Activated CD4-positive, alpha-beta T cell treated with anti-CD3 and anti-CD28 coated beads, Interleukin-2, Interleukin-4, amounts not matched to agents 100 ng/mL and 50 ng/mL, durations not matched to agents 16 hours and 8 hours (primary cell): ENCODE data around the gene EPHA6.

Source experiments
- DNase-seq: peaks from one replicate; pipeline ENCODE4 v3.0.0-alpha.2; 2020; ENCODE audit warnings: low spot score

EPHA6 gene

GRCh38 chr3:96813820-96814650, at the start of gene EPHA6:
EPHA6 (plus strand) TSS chr3:96814594.
- peak; percentile 6 for DNase-seq

- DNase-seq, result no peak
Measured at GRCh38 chr3:96776818-96777217, 37.6 kb upstream of the EPHA6 start.

DNA sequence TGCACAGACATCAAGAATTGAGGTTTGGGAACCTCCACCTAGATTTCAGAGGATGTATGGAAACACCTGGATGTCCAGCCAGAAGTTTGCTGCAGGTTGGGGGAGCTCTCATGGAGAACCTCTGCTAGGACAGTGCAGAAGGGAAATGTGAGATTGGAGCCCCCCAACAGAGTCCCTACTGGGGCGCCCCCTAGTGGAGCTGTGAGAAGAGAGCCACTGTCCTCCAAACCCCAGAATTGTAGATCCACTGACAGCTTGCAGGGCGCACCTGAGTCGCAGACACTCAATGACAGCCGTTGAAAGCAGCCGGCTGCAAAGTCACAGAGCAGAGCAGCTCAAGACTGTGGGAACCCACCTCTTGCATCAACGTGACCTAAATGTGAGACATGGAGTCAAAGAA, 34.6 kb upstream of the EPHA6 start:
- no peak for DNase-seq

- DNase-seq, result no peak
Measured at GRCh38 chr3:96796101-96796500, 18.3 kb upstream of the EPHA6 start.

GRCh38 chr3:96803870-96804269, 10.5 kb upstream of the EPHA6 start:
- no peak for DNase-seq

GRCh38 chr3:96806341-96806740, 8.1 kb upstream of the EPHA6 start:
- DNase-seq, result no peak

DNA sequence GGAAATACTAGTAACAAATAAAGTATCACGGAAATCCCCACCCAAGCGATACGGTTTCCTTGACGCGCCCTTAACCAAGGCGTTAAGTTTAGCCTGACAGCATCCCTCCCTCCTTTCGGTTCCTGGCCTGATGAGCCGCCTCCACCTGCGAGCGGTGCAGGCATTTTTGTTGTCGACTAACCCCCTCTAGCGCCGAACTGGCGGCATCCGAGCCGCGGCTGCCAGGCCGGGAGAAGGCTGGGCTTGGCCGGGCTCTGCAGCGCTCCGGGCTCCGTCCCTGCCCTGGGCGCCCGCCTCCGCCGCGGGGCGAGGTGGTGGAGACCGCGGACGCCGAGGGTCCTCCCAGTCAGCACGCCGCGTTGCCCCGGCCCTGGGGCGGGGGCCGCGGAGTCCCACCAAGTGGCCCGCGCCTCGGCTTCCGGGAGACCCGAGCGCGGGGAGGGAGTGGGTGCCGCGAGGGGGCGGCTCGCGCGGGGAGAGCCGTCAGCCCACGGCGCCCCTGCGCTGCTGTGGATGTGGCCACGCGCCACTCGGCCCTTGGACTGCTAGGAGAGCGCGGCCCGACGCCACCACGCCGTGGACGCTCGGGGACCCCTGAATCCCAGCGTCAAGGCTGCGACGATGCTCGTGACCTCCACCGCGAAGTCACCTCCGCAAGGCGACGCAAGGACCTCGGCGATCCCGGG, 1.1 kb upstream of the EPHA6 start:
- DNase-seq, result peak; percentile 78

DNA sequence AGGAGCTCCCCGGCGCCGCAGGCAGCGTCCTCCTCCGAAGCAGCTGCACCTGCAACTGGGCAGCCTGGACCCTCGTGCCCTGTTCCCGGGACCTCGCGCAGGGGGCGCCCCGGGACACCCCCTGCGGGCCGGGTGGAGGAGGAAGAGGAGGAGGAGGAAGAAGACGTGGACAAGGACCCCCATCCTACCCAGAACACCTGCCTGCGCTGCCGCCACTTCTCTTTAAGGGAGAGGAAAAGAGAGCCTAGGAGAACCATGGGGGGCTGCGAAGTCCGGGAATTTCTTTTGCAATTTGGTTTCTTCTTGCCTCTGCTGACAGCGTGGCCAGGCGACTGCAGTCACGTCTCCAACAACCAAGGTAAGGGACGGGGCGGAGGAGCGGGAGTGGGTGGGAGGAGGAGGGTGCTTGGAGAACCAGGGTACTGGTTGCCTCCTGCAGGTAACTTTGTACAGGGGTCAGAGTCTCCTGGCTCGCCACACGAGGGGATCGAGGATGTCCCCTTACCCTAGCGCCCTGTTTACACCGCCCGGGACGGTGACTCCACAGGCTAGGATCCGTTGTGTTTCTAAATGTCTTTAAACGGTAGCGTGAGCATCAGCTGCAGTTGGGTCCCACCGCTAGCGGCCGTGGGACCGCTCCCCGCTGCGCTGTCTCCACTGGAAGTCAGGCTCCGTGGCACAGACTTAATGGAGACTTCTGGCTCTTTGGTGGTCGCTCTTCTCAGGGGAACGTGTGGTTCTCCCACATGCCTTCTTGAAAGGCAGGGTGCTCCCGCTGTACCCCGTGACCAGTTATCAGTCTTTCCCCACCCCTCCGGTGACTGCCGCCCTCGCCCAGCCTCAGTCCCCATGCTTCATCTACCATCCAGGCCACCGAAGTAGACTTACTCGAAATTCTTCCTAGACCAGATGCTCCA, 515 bp downstream of the EPHA6 start:
- no peak for DNase-seq

DNA sequence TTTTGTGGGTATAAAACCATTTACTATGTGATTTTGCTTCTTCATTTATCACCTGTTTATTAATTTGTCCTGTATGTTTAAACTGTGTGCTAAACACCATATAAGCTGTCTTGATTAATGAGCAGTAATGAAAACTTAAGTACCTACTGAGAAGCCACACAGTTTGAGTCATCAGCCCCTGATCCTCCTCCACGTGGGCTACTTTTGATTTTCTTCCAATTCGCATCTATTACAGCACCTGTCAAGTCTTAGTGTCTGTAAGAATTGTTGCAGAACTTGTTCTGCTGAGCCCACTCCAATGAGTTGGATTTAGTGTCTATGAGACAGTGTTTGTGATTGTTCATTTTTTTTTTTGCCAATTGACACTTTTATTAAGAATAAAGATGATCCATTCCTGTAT, 16.8 kb downstream of the EPHA6 start:
- DNase-seq, result no peak

GRCh38 chr3:96833301-96833700, 18.9 kb downstream of the EPHA6 start:
- no peak for DNase-seq

- no peak for DNase-seq
Measured at GRCh38 chr3:96836153-96836915, 21.9 kb downstream of the EPHA6 start.

DNA sequence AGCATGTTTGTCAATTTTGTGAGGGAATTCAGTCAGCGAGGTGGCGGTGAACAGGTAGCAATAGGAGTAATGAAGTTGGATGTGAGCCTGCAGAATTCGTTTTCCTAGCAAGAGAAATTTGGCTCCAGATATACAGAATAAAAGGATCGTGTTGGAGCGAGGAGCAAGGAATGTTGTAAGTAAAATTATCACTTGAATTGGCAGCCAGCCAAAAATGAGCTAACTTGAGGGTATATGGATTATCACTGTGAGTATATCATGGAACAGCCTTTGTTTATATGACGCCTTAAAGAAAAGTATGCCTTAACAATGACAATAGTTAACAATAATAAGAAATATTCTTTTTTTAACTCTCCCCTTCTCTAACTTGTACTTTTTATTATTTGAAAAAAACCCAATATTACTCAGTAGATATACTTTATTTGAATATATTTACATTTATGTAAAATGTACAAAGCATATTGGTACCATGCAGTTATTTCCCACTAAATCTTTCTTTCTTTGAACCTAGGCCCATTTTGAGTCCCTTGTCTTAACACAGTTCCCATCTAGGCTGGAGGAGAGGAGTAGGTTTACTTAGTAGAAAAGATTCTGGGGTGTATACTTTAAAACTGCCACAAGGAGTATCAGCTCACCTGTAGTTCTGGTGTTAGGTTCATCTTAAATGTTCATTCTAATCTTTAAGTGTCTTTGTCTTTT, 29.3 kb downstream of the EPHA6 start:
- no peak for DNase-seq

GRCh38 chr3:96844204-96844514, 29.8 kb downstream of the EPHA6 start:
- no peak for DNase-seq

DNA sequence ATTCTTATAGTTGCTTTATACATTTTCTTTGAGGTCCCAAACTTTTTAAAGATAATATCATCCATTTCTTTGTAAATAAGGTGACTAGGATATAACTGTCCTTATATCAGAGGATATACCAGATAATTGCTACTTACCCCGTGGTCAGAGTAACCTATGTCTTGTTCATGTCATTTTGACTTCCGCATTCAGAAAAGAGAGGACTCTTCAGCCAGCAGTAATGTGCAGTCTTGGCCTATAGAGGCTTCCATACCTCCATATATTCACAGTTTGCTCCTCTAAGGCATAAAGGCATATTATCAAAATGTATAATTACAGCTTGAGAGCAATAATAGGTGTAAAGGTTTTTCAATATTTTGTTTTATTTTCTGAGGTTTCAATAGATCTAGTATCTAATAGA, 38.5 kb downstream of the EPHA6 start:
- DNase-seq, result no peak

DNA sequence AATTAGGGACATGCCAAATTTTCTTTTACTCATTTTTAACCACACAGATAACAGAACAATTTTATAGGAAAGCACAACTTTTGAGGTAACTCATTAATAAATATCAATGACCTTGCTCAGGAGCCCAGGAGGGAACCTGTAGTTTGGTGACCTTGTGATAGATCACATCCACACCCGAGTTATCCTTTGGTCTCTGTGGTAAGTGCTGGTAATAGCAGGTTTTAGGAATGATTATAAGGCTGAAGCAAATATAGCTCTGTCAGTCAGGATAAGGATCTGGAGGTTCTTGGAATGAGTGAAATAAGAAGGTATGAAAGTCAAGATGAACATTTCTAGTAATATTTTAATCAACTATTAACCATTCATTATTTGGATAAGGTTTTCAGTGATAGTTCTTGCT, 46.5 kb downstream of the EPHA6 start:
- no peak for DNase-seq

GRCh38 chr3:96863129-96863740, 48.8 kb downstream of the EPHA6 start:
- peak; percentile 24 for DNase-seq

GRCh38 chr3:96865605-96866004, 51.2 kb downstream of the EPHA6 start:
- DNase-seq, result no peak

DNA sequence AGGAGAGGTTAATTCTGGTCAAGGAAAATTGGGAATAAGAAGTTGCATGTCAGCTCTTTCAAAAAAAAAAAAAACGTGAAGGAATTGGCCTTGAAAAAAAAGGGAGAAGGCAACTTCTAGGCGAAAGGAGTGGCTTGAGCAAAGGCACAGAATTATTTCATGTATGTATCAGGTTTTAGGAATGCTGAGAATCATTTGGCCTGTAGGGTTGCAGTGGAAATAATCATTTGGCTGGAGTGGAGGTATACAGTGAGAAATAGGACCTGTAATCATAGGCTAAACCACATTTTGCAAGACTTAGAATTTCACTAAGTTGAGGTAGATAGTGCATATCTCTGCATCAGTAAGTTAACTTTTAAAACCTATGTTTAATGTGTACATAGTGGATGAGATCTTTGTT, 54.9 kb downstream of the EPHA6 start:
- DNase-seq, result no peak

DNA sequence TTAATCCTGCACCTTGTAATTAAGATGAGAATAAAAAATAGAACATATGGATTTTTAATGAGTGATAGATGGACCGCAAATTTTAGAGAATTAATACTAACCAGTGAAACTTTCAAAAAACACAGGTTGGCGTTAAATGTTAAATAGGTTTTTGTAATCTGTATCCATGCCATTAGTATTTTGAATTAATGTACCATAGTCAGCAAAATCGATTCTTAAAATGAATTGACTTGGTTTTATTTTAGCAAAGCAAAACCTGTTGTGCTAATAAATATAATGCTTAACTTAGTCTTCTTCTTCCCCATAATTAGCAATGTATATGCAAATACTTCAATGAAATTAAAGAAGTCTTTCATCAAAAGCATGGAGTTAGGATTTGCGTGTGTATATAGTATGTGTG, 63.1 kb downstream of the EPHA6 start:
- no peak for DNase-seq

GRCh38 chr3:96900031-96900430, 85.6 kb downstream of the EPHA6 start:
- DNase-seq, result no peak

DNA sequence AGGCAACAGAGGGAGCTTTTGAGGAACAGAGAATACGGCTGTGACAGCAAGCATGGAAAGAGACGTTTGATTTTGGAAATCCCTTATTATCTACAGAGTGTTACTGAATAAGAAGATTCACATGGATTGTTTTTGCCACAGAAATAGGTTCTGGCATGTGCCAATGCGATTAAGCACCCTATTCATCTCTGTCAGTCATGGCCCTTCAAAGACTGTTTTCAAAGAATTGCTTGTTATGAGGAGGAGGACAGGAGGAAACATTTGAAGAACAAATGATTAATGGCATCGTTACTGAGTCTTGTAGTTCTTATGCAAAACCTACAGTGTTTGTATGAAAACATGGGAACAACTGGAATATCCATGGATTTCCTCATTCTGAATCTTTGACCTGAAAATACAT, 86.2 kb downstream of the EPHA6 start:
- DNase-seq, result no peak
